H1 (cell line): ENCODE data around the gene OPCML. TPM values are rescaled to one million over a fixed set of nuclear protein-coding genes. Genes with fewer than 3 reads are reported as not detected.

Experiments
- CTCF ChIA-PET: fragments of 300-600 bp; sonication (Branson Sonifier 250); formaldehyde crosslinking; loops from one replicate; lab custom pipeline; 2021; ENCODE audit not compliant: partially characterized antibody; lab: Charles Lee
- POLR2A ChIA-PET: fragments of 300-600 bp; sonication (Branson Sonifier 250); formaldehyde crosslinking; loops from one replicate; lab custom pipeline; 2021; ENCODE audit warnings: inconsistent platforms; ENCODE audit not compliant: partially characterized antibody; lab: Charles Lee
- DNase-seq, 2 experiments: peaks; one replicate each; pipeline versions ENCODE4 v3.0.0 to v3.0.0-alpha.2; 2010 to 2022; ENCODE audit warnings: low spot score in 2 of 2, low read depth in 1 of 2, mixed read lengths in 1 of 2
- FAIRE-seq: peaks from 2 replicates; lab custom pipeline; 2011; peaks lifted over from hg19 to GRCh38; lab: Jason Lieb, UNC
- H2AFZ ChIP-seq: 2 replicates; pipeline ENCODE4 v1.8.1; 2012; ENCODE audit warnings: low read length, inconsistent platforms
- H2AK5ac ChIP-seq: 2 replicates; pipeline ENCODE4 v1.6.1; 2013; ENCODE audit warnings: low read depth, low read length
- H2BK120ac ChIP-seq: replicated peaks from 2 replicates; pipeline ENCODE3; 2013; ENCODE audit warnings: low read depth, low read length, inconsistent platforms
- H2BK12ac ChIP-seq: 2 replicates; pipeline ENCODE4 v1.6.1; 2013; ENCODE audit warnings: low read depth, low read length
- H2BK15ac ChIP-seq: 2 replicates; pipeline ENCODE4 v1.6.1; 2013; ENCODE audit warnings: low read length
- H2BK20ac ChIP-seq: 2 replicates; pipeline ENCODE4 v1.6.1; 2013; ENCODE audit warnings: low read length
- H2BK5ac ChIP-seq: 2 replicates; pipeline ENCODE4 v1.6.1; 2013; ENCODE audit warnings: low read depth, low read length
- H3K14ac ChIP-seq: 2 replicates; pipeline ENCODE4 v1.6.1; 2013; ENCODE audit warnings: inconsistent platforms; ENCODE audit not compliant: insufficient read length
- H3K18ac ChIP-seq: 2 replicates; pipeline ENCODE4 v1.6.1; 2013; ENCODE audit warnings: low read length; ENCODE audit errors: extremely low read depth
- H3K23ac ChIP-seq: 2 replicates; pipeline ENCODE4 v1.6.1; 2013; ENCODE audit warnings: inconsistent platforms; ENCODE audit not compliant: insufficient read length
- H3K23me2 ChIP-seq: 2 replicates; pipeline ENCODE4 v1.6.1; 2013; ENCODE audit warnings: low read depth, low read length
- H3K27ac ChIP-seq: 2 replicates; pipeline ENCODE4 v1.6.1; 2011; ENCODE audit warnings: low read depth, low read length, inconsistent platforms
- H3K27me3 ChIP-seq, 4 experiments: replicated peaks in 1 of 4; 1 replicate in 1 of 4; 2 replicates in 3 of 4; pipeline versions ENCODE4 v1.6.1 to v1.8.1; 2011 to 2013; ENCODE audit warnings: low read length in 3 of 4, mild to moderate bottlenecking in 3 of 4, inconsistent platforms in 2 of 4, mixed read lengths in 2 of 4, moderate library complexity in 1 of 4; ENCODE audit not compliant: control insufficient read depth in 3 of 4, insufficient read depth in 3 of 4; ENCODE audit errors: extremely low read depth in 1 of 4
- H3K36me3 ChIP-seq, 4 experiments: 2 replicates each; pipeline versions ENCODE4 v1.6.1 to v1.8.1; 2011 to 2013; ENCODE audit warnings: mild to moderate bottlenecking in 4 of 4, low read length in 3 of 4, moderate library complexity in 2 of 4, control low read depth in 1 of 4, inconsistent platforms in 1 of 4; ENCODE audit not compliant: insufficient read depth in 4 of 4, control insufficient read depth in 2 of 4
- H3K4ac ChIP-seq: replicated peaks from 2 replicates; pipeline ENCODE3; 2013; ENCODE audit warnings: low read length, low read depth, mixed read lengths, inconsistent platforms; ENCODE audit not compliant: insufficient read length
- H3K4me1 ChIP-seq, 4 experiments: replicated peaks in 1 of 4; 1 replicate in 1 of 4; 2 replicates in 3 of 4; pipeline versions ENCODE4 v1.6.1 to v1.8.1; 2011 to 2013; ENCODE audit warnings: low read length in 3 of 4, inconsistent platforms in 2 of 4, mixed read lengths in 1 of 4; ENCODE audit not compliant: insufficient read depth in 4 of 4, control insufficient read depth in 3 of 4
- H3K4me2 ChIP-seq, 2 experiments: 2 replicates each; pipeline versions ENCODE4 v1.6.1 to v1.8.1; 2011 to 2013; ENCODE audit warnings: low read depth in 2 of 2, low read length in 2 of 2, control low read depth in 1 of 2, inconsistent platforms in 1 of 2, mild to moderate bottlenecking in 1 of 2; ENCODE audit not compliant: insufficient read depth in 1 of 2
- H3K4me3 ChIP-seq, 4 experiments: fragments of 200-600, 300-600 bp in 1 of 4; sonication (generic), shearing (Covaris generic), sonication (Bioruptor Twin) in 1 of 4; 2 replicates each; pipeline versions ENCODE4 v1.5.1 to v1.8.1; 2011 to 2016; ENCODE audit warnings: low read length in 4 of 4, low read depth in 3 of 4, control low read depth in 2 of 4, inconsistent platforms in 2 of 4, mild to moderate bottlenecking in 2 of 4, mixed read lengths in 1 of 4, moderate library complexity in 1 of 4; ENCODE audit not compliant: insufficient read depth in 2 of 4; ENCODE audit errors: extremely low read depth in 1 of 4
- H3K56ac ChIP-seq: replicated peaks from 2 replicates; pipeline ENCODE3; 2013; ENCODE audit warnings: low read depth, mild to moderate bottlenecking, mixed read lengths, low read length, inconsistent platforms; ENCODE audit not compliant: insufficient read length
- H3K79me1 ChIP-seq: 2 replicates; pipeline ENCODE4 v1.6.1; 2013; ENCODE audit warnings: low read depth, low read length, control low read depth
- H3K79me2 ChIP-seq, 2 experiments: 2 replicates each; pipeline versions ENCODE4 v1.6.1 to v1.8.1; 2012 to 2013; ENCODE audit warnings: low read length in 2 of 2, mild to moderate bottlenecking in 2 of 2, inconsistent platforms in 1 of 2; ENCODE audit not compliant: insufficient read depth in 2 of 2, control insufficient read depth in 1 of 2
- H3K9ac ChIP-seq, 4 experiments: replicated peaks in 1 of 4; 1 replicate in 1 of 4; 2 replicates in 3 of 4; pipeline versions ENCODE4 v1.6.1 to v1.8.1; 2011 to 2013; ENCODE audit warnings: low read depth in 3 of 4, low read length in 3 of 4, control low read depth in 2 of 4, mild to moderate bottlenecking in 2 of 4, moderate library complexity in 2 of 4, inconsistent platforms in 1 of 4; ENCODE audit errors: extremely low read depth in 1 of 4
- H3K9me3 ChIP-seq, 2 experiments: 2 replicates each; pipeline versions ENCODE4 v1.6.1 to v1.8.1; 2012 to 2013; ENCODE audit warnings: mild to moderate bottlenecking in 2 of 2, moderate library complexity in 2 of 2, control low read depth in 1 of 2, inconsistent platforms in 1 of 2, low read depth in 1 of 2, low read length in 1 of 2, mixed read lengths in 1 of 2; ENCODE audit not compliant: insufficient read depth in 2 of 2
- H4K20me1 ChIP-seq, 2 experiments: replicated peaks in 1 of 2; 2 replicates each; pipeline versions ENCODE3 to v1.8.1; 2011 to 2013; ENCODE audit warnings: inconsistent platforms in 2 of 2, low read length in 2 of 2, mild to moderate bottlenecking in 1 of 2; ENCODE audit not compliant: insufficient read depth in 2 of 2, control insufficient read depth in 1 of 2
- H4K5ac ChIP-seq: 2 replicates; pipeline ENCODE4 v1.6.1; 2013; ENCODE audit warnings: low read length, low read depth, mixed read lengths, inconsistent platforms; ENCODE audit not compliant: insufficient read length
- H4K8ac ChIP-seq: 2 replicates; pipeline ENCODE4 v1.8.0; 2013; ENCODE audit warnings: mild to moderate bottlenecking, moderate library complexity, low read length, inconsistent platforms; ENCODE audit not compliant: insufficient read depth; ENCODE audit errors: extremely low read depth
- H4K91ac ChIP-seq: replicated peaks from 2 replicates; pipeline ENCODE3; 2013; ENCODE audit warnings: low read length, mixed read lengths, inconsistent platforms; ENCODE audit not compliant: insufficient read length
- POU5F1 ChIP-seq: IDR thresholded peaks from 2 replicates; pipeline ENCODE4 v1.6.1; 2011; ENCODE audit warnings: low read depth, mild to moderate bottlenecking, low read length, moderate library complexity
- RNF2 ChIP-seq: fragments of 200-900, 300-1000 bp; sonication (generic); IDR thresholded peaks from 2 replicates; pipeline ENCODE4 v1.7.1; 2016; ENCODE audit warnings: borderline replicate concordance, low read depth, mild to moderate bottlenecking, antibody characterized with exemption, low read length; ENCODE audit not compliant: poor library complexity, severe bottlenecking; ENCODE audit errors: missing control alignments
- TAF1 ChIP-seq: IDR thresholded peaks from 2 replicates; pipeline ENCODE4 v1.6.1; 2011; ENCODE audit warnings: mild to moderate bottlenecking, low read depth, low read length
- WGBS, 2 experiments: shearing (Covaris generic) in 1 of 2; methylation state at CpG; one replicate each; pipeline versions ENCODE4 v1.1.6 to v1.1.7; 2013 to 2015; ENCODE audit warnings: low lambda C conversion rate in 2 of 2, mixed read lengths in 2 of 2, inconsistent platforms in 1 of 2, low coverage in 1 of 2, missing lambda C conversion rate in 1 of 2; ENCODE audit not compliant: insufficient replicate concordance in 2 of 2, insufficient coverage in 1 of 2, insufficient read length in 1 of 2; ENCODE audit errors: extremely low coverage in 1 of 2, missing lambda C conversion rate in 1 of 2; 5-methylcytosine and 5-hydroxymethylcytosine counted together
- polyA plus RNA-seq, 7 experiments: library from polyadenylated mRNA; depleted of rRNA in 3 of 7; stranded (reverse) in 5 of 7; unstranded in 2 of 7; fragments of >200 nt in 5 of 7; fragments of 200-250 nt in 2 of 7; gene quantifications; 1 replicate in 5 of 7; 2 replicates in 1 of 7; 4 replicates in 1 of 7; pipeline versions ENCODE4 v1.2.1 to v1.2.3, GENCODE V29; 2011 to 2013; ENCODE audit warnings: missing spikeins in 2 of 7, mixed read lengths in 2 of 7
- total RNA-seq: library from RNA; stranded (reverse); fragmentation: NEBNext Ultra II Directional; extraction: Animal tissue kit (Norgen Biotek cat#: 25700); gene quantifications from 2 replicates; pipeline ENCODE4 v1.2.1, GENCODE V29; 2021

OPCML gene
- total and polyA plus RNA-seq, 2 of the 8 experiments (the other 6 are each of a cell fraction or from before 2014, with no cell fraction given) = 2.3 to 3.1 TPM

GRCh38 chr11:133285359-133285758 is 246.9 kb downstream of the OPCML start:
- POLR2A ChIA-PET = no interaction called here
- Histone ChIP-seq H4K20me1 (no peaks in the 10 kb centered on the region), H3K27ac (no peak overlapping the region)

More at GRCh38 chr11:133285359-133285758, 246.9 kb downstream of the OPCML start:
- Histone ChIP-seq H3K27me3 (no peaks in the 10 kb centered on the region), H3K4ac (no peak overlapping the region), H3K23ac (no peak overlapping the region), H2BK120ac (no peak overlapping the region), H3K79me1 (no peaks in the 10 kb centered on the region), H2BK20ac (no peak overlapping the region), H2AFZ (no peak overlapping the region), H3K36me3 (no peaks in the 10 kb centered on the region), H3K9me3 (peaks cover 0 to 2% of the 10 kb centered on the region in 2 experiments; a peak in 1 of 4 replicates), H2BK12ac (no peak overlapping the region), H4K91ac (no peak overlapping the region), H3K4me3 (no peak overlapping the region), H3K18ac (no peak overlapping the region), H2BK5ac (no peak overlapping the region), H2AK5ac (no peak overlapping the region), H3K79me2 (no peaks in the 10 kb centered on the region), H2BK15ac (no peak overlapping the region), H3K23me2 (no peaks in the 10 kb centered on the region), H4K8ac (no peak overlapping the region), H3K4me1 (peaks cover under 1 to 8% (median 3%) of the 10 kb centered on the region in 4 experiments; a peak in 4 of 7 replicates), H3K14ac (no peak overlapping the region), H3K4me2 (peak overlapping the region in 1 of 2 experiments; percentile 25; a peak in 1 of 4 replicates), H3K9ac (no peak overlapping the region), H3K56ac (no peak overlapping the region), H4K5ac (no peak overlapping the region)
- FAIRE-seq (peak; percentile 36), DNase-seq (no peak)
- 58% methylated on average over 6 of the region's 6 CpGs; no CpG with 5 or more reads in 1 of the 2 experiments for WGBS, 2 experiments
- TF ChIP-seq POU5F1 (no peak), RNF2 (no peak), TAF1 (no peak)
- CTCF ChIA-PET = no interaction called here
